NB4 (cell line): ENCODE results near the gene SMIM22.

Experiments
- DNase-seq: peaks from one replicate; pipeline ENCODE4 v3.0.0; 2010; ENCODE audit warnings: low read depth
- H3K4me3 ChIP-seq: one replicate; pipeline ENCODE4 v1.5.1; 2011; ENCODE audit warnings: mild to moderate bottlenecking, low read depth, low read length, moderate library complexity
- CTCF ChIP-seq: IDR thresholded peaks from one replicate; pipeline ENCODE4 v1.5.1; 2012; ENCODE audit warnings: low read depth, low read length
- MYC ChIP-seq: IDR thresholded peaks from 2 replicates; pipeline ENCODE4 v1.6.1; 2011; ENCODE audit warnings: low read depth, low read length
- POLR2A ChIP-seq: IDR thresholded peaks from 2 replicates; pipeline ENCODE4 v1.6.1; 2011; ENCODE audit warnings: mild to moderate bottlenecking; ENCODE audit not compliant: insufficient read length; ENCODE audit errors: extremely low read depth
- TF ChIP-seq, protein P1 (sequence below): IDR thresholded peaks from 2 replicates; pipeline ENCODE4 v1.6.1; 2011; ENCODE audit warnings: low read depth, low read length

SMIM22 gene

DNA sequence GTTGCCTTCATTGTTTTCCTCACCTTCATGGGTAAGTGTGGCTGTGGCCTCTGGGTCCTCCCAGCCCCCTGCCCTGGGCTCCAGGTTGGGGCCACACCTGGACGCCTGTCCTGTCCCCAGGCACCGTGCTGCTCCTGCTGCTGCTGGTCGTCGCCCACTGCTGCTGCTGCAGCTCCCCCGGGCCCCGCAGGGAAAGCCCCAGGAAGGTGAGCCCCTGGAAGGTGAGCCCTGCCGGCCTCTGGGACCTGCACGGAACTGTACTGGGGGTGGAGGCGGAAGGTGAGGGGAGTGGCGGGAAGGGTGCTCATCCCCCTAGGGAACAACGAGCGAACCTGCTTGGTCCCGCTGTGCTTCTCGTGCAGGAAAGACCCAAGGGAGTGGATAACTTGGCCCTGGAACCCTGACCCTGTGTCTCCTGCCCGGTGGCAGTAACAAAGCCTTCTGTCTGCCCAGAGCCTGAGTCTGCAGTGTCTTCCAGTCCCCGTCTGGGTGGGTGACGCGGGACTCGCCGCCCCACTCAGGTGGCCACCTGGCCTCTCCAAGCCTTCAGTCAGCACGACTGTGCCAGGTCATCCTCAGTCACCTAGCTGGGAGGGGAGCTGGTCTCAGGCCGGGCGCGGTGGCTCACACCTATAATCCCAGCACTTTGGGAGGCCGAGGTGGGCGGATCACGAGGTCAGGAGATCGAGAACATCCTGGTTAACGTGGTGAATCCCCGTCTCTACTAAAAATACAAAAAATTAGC is 831 bp downstream of the SMIM22 start:
- no peak for DNase-seq
- H3K4me3 ChIP-seq: no peak overlapping the region
- TF ChIP-seq POLR2A (no peak), MYC (no peak), CTCF (no peak)
- TF ChIP-seq, protein P1, sequence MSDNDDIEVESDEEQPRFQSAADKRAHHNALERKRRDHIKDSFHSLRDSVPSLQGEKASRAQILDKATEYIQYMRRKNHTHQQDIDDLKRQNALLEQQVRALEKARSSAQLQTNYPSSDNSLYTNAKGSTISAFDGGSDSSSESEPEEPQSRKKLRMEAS: no peak

- DNase-seq: no peak
- no peak overlapping the region for H3K4me3 ChIP-seq
- no peak for TF ChIP-seq POLR2A
- no peak for TF ChIP-seq MYC
- TF ChIP-seq, protein P1: no peak
- TF ChIP-seq CTCF: no peak
Measured at GRCh38 chr16:4796982-4797804, 2.0 kb downstream of the SMIM22 start.

GRCh38 chr16:4797805-4798252 is 2.7 kb downstream of the SMIM22 start:
- TF ChIP-seq, protein P1: no peak
- no peak for TF ChIP-seq CTCF
- TF ChIP-seq MYC: no peak
- no peak for TF ChIP-seq POLR2A
- no peak for DNase-seq
- no peak overlapping the region for H3K4me3 ChIP-seq

DNA sequence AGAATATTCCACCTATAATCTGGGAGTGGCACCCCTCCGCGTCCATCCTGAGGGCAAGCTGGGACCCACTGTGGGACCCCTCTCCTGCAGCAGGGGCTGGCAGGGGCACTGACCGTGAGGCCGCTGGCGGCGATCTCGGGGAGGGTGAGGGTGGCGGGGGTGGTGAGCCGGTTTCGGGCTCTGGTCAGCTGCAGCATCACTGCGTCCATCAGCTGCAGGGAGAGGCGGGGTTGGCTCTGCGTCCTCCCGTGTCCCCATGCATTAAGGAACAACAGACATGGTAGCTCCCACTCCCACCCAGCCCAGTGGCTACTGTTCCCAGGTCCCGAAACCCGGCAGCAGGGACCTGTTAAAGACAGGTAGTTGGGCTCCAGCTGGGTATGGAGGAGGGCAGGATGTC is 3.3 kb downstream of the SMIM22 start:
- TF ChIP-seq POLR2A (no peak), MYC (no peak), CTCF (no peak)
- TF ChIP-seq, protein P1: no peak
- DNase-seq: no peak

DNA sequence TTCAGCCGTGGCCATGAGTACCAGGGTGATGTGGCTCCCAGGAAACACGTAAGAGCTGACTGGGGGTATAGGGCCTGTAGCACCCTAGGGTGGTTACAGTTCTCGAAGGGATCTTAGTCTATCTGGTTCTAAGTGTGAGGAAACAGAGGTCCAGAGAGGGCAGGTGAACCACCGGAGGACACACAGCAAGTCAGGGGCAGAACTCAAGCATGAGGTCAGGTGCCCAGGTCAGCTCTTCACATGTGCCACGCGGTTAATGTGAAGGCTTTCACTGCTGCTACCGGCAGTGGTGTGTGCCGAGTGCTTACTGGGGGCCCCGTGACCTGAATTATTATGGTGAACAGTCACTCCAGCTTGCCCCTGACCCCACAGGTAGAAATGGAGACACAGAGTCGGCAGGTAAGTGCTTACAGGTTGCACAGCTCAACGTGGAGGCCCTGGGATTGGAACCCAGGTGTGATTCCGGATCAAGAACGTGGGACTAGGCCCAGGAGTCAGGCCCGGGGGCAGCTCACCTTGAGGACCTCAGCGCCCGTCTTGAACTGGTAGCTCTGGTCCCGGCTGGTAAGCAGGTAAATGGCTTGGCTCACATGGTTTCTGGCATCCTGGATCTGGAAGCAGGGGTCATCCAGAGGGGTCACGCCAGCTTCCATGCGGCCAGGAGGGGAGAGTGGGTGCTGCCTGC is 4.1 kb downstream of the SMIM22 start:
- no peak overlapping the region for H3K4me3 ChIP-seq
- TF ChIP-seq MYC (no peak), POLR2A (no peak), CTCF (no peak)
- TF ChIP-seq, protein P1: no peak
- no peak for DNase-seq

More for the DNA sequence above, 3.3 kb downstream of the SMIM22 start:
- no peak overlapping the region for H3K4me3 ChIP-seq
